HFFc6 (cell line): ENCODE measurements around the gene APOA5. TPM values are rescaled to one million over a fixed set of nuclear protein-coding genes. Genes with fewer than 3 reads are reported as not detected.

Source experiments
- DNase-seq: peaks from one replicate; pipeline ENCODE4 v3.0.0-alpha.2; 2018
- H3K27ac Mint-ChIP-seq: 2 replicates; pipeline ENCODE4 v1.8.0; 2020; ENCODE audit warnings: mild to moderate bottlenecking, mixed read lengths
- H3K27me3 Mint-ChIP-seq: 2 replicates; pipeline ENCODE4 v1.8.0; 2021; ENCODE audit warnings: mild to moderate bottlenecking, moderate library complexity, mixed read lengths; ENCODE audit not compliant: insufficient read depth
- H3K36me3 Mint-ChIP-seq: 2 replicates; pipeline ENCODE4 v1.8.0; 2021; ENCODE audit warnings: low read depth, mixed read lengths
- H3K4me1 Mint-ChIP-seq: 2 replicates; pipeline ENCODE4 v1.8.0; 2020; ENCODE audit warnings: low read depth, mixed read lengths
- H3K4me3 Mint-ChIP-seq: 2 replicates; pipeline ENCODE4 v1.8.0; 2020; ENCODE audit warnings: mild to moderate bottlenecking, moderate library complexity, mixed read lengths
- H3K9me3 Mint-ChIP-seq: 2 replicates; pipeline ENCODE4 v1.8.0; 2020; ENCODE audit warnings: mild to moderate bottlenecking, mixed read lengths
- CTCF ChIP-seq: fragments of 200-600 bp; sonication (generic); IDR thresholded peaks from 2 replicates; pipeline ENCODE4 v1.5.0; 2021; ENCODE audit warnings: antibody characterized with exemption, mild to moderate bottlenecking
- total RNA-seq, 6 experiments: library from RNA; stranded (reverse); fragmentation: NEBNext Ultra II Directional; extraction: Animal tissue kit (Norgen Biotek cat#: 25700); gene quantifications; 2 replicates in 1 of 6; 3 replicates in 5 of 6; pipeline ENCODE4 v1.2.3, GENCODE V29; 2021

Gene APOA5
- total RNA-seq, 6 experiments from 2014 or later: not detected

- H3K27me3 Mint-ChIP-seq: peaks cover 10% of the 10 kb centered on the region
- H3K27ac Mint-ChIP-seq: no peak overlapping the region
- DNase-seq: no peak
- H3K9me3 Mint-ChIP-seq: no peaks in the 10 kb centered on the region
- no peaks in the 10 kb centered on the region for H3K4me1 Mint-ChIP-seq
- H3K36me3 Mint-ChIP-seq: no peaks in the 10 kb centered on the region
- TF ChIP-seq CTCF: no peak; the same call in 1 of the 2 replicates
- no peak overlapping the region for H3K4me3 Mint-ChIP-seq
These were observed 37.2 kb upstream of the APOA5 start for GRCh38 chr11:116828632-116829524.

- no peak for DNase-seq
- TF ChIP-seq CTCF: no peak
- Mint-ChIP-seq H3K4me1 (no peaks in the 10 kb centered on the region), H3K4me3 (no peak overlapping the region), H3K9me3 (no peaks in the 10 kb centered on the region), H3K27ac (no peak overlapping the region), H3K36me3 (no peaks in the 10 kb centered on the region), H3K27me3 (peaks cover 15% of the 10 kb centered on the region)
These were observed 35.8 kb upstream of the APOA5 start for GRCh38 chr11:116827461-116827860.

GRCh38 chr11:116826751-116827431, 35.2 kb upstream of the APOA5 start:
- H3K4me1 Mint-ChIP-seq: no peaks in the 10 kb centered on the region
- TF ChIP-seq CTCF: no peak
- H3K9me3 Mint-ChIP-seq: no peaks in the 10 kb centered on the region
- DNase-seq: no peak
- no peak overlapping the region for H3K27ac Mint-ChIP-seq
- H3K27me3 Mint-ChIP-seq: peaks cover 11% of the 10 kb centered on the region
- H3K4me3 Mint-ChIP-seq: no peak overlapping the region
- no peaks in the 10 kb centered on the region for H3K36me3 Mint-ChIP-seq

GRCh38 chr11:116825854-116826750, 34.4 kb upstream of the APOA5 start:
- TF ChIP-seq CTCF: no peak
- no peak overlapping the region for H3K27ac Mint-ChIP-seq
- no peaks in the 10 kb centered on the region for H3K9me3 Mint-ChIP-seq

GRCh38 chr11:116825434-116825833, 33.8 kb upstream of the APOA5 start:
- no peak for TF ChIP-seq CTCF
- no peak for DNase-seq
- Mint-ChIP-seq H3K4me1 (no peaks in the 10 kb centered on the region), H3K9me3 (no peaks in the 10 kb centered on the region), H3K27ac (no peak overlapping the region), H3K4me3 (no peak overlapping the region), H3K27me3 (peaks cover 15% of the 10 kb centered on the region), H3K36me3 (no peaks in the 10 kb centered on the region)

More at GRCh38 chr11:116825854-116826750, 34.4 kb upstream of the APOA5 start:
- Mint-ChIP-seq H3K36me3 (no peaks in the 10 kb centered on the region), H3K27me3 (peaks cover 14% of the 10 kb centered on the region), H3K4me3 (no peak overlapping the region), H3K4me1 (no peaks in the 10 kb centered on the region)
- no peak for DNase-seq
